ENCODE measurements around the gene RAB1A.

- no peak for TF ChIP-seq CTCF (IDR thresholded peaks at IDR 0.05; ENCODE audit: borderline replicate concordance, extremely low read depth, low read length, poor library complexity, severe bottlenecking)
- TF ChIP-seq EZH2 (IDR thresholded peaks at IDR 0.05; ENCODE audit: borderline replicate concordance, low read depth, low read length, severe bottlenecking) = no peak
Measured at GRCh38 chr2:65108780-65109179, 21.1 kb downstream of the RAB1A start.

Data from DND-41 (cell line).